ENCODE measurements around the gene AIPL1.

DNA sequence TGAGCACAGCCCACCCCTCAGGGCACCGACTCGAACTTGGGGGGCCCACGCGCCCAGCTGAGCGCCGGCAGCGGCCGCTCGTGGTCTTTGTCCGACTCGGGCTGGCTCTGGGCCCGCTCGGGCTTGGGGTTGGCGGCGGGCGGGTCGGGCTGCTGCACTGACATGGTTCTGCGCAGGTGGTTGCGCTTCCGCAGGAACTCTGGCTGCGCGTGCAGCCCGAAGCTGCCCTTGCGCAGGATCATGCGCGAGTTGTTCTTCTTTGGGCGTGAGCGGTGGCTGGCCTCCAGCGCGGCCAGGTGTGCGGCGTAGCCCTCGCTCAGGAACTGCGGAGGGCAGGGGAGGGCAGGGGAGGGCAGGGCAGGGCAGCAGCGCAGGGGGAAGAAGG lies 20.4 kb upstream of the AIPL1 start:
- TF ChIP-seq, protein P1, sequence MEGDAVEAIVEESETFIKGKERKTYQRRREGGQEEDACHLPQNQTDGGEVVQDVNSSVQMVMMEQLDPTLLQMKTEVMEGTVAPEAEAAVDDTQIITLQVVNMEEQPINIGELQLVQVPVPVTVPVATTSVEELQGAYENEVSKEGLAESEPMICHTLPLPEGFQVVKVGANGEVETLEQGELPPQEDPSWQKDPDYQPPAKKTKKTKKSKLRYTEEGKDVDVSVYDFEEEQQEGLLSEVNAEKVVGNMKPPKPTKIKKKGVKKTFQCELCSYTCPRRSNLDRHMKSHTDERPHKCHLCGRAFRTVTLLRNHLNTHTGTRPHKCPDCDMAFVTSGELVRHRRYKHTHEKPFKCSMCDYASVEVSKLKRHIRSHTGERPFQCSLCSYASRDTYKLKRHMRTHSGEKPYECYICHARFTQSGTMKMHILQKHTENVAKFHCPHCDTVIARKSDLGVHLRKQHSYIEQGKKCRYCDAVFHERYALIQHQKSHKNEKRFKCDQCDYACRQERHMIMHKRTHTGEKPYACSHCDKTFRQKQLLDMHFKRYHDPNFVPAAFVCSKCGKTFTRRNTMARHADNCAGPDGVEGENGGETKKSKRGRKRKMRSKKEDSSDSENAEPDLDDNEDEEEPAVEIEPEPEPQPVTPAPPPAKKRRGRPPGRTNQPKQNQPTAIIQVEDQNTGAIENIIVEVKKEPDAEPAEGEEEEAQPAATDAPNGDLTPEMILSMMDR (IDR thresholded peaks at IDR 0.05) = no peak
- no peak for TF ChIP-seq TCF7 (CRISPR knock-in tag; IDR thresholded peaks at IDR 0.05; ENCODE audit: low read depth)
- TF ChIP-seq, protein P2, sequence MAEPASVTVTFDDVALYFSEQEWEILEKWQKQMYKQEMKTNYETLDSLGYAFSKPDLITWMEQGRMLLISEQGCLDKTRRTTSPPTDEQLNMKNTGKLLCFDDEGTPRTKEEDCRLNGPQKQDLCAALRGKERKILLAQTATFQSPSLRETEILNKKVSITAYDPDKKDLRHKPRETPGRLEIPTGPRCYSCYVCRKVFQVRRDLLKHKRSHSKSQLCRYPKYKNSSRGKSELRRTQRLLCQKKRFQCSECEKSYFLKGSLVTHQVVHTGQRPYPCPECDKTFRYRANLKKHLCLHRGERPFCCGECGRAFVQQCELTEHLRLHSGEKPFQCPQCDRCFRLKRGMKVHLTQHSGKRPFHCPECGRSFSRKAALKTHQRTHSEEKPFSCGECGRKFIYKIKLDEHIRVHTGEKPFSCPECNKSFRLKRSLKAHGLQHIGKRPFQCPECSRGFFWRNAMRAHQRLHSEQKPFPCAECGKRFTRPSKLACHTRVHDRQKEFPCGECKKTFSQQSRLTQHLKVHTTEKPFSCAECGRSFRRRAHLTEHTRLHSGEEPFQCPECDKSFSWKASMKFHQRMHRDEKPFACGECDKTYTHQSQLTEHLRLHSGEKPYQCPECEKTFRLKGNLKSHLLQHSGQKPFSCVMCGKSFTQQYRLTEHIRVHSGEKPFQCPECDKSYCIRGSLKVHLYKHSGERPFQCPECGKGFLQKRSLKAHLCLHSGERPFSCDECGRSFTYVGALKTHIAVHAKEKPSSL (CRISPR knock-in tag; conservative IDR thresholded peaks at IDR 0.05) = no peak
- TF ChIP-seq, protein P3, sequence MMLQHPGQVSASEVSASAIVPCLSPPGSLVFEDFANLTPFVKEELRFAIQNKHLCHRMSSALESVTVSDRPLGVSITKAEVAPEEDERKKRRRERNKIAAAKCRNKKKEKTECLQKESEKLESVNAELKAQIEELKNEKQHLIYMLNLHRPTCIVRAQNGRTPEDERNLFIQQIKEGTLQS (CRISPR knock-in tag; conservative IDR thresholded peaks at IDR 0.05) = no peak
- TF ChIP-seq ELF4 (CRISPR knock-in tag; IDR thresholded peaks at IDR 0.05; ENCODE audit: low read depth) = no peak
- TF ChIP-seq SP1 (CRISPR knock-in tag; conservative IDR thresholded peaks at IDR 0.05) = no peak
- TF ChIP-seq, protein P4, sequence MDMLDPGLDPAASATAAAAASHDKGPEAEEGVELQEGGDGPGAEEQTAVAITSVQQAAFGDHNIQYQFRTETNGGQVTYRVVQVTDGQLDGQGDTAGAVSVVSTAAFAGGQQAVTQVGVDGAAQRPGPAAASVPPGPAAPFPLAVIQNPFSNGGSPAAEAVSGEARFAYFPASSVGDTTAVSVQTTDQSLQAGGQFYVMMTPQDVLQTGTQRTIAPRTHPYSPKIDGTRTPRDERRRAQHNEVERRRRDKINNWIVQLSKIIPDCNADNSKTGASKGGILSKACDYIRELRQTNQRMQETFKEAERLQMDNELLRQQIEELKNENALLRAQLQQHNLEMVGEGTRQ (CRISPR knock-in tag; IDR thresholded peaks at IDR 0.05) = no peak
- TF ChIP-seq, protein P5, sequence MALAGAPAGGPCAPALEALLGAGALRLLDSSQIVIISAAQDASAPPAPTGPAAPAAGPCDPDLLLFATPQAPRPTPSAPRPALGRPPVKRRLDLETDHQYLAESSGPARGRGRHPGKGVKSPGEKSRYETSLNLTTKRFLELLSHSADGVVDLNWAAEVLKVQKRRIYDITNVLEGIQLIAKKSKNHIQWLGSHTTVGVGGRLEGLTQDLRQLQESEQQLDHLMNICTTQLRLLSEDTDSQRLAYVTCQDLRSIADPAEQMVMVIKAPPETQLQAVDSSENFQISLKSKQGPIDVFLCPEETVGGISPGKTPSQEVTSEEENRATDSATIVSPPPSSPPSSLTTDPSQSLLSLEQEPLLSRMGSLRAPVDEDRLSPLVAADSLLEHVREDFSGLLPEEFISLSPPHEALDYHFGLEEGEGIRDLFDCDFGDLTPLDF (CRISPR knock-in tag; IDR thresholded peaks at IDR 0.05) = no peak

Measured in WTC11 (cell line).